Astrocyte (in vitro differentiated cells and primary cell): ENCODE measurements around the gene HPSE. TPM values are rescaled to one million over a fixed set of nuclear protein-coding genes. Genes with fewer than 3 reads are reported as not detected.

ENCODE experiments used
- DNase-seq: peaks from one replicate; pipeline ENCODE4 v3.0.0-alpha.2; 2010; ENCODE audit warnings: low read depth
- FAIRE-seq: peaks from 2 replicates; lab custom pipeline; 2011; peaks lifted over from hg19 to GRCh38; lab: Jason Lieb, UNC
- H2AFZ ChIP-seq: 2 replicates; pipeline ENCODE4 v1.6.0; 2012; ENCODE audit warnings: low read depth, low read length, inconsistent platforms
- H3K27ac ChIP-seq: 2 replicates; pipeline ENCODE4 v1.5.1; 2011; ENCODE audit warnings: low read depth, low read length, inconsistent platforms
- H3K27me3 ChIP-seq: 2 replicates; pipeline ENCODE4 v1.6.0; 2011; ENCODE audit warnings: low read length, inconsistent platforms; ENCODE audit not compliant: insufficient read depth
- H3K36me3 ChIP-seq: 2 replicates; pipeline ENCODE4 v1.5.1; 2011; ENCODE audit warnings: low read length, inconsistent platforms; ENCODE audit not compliant: insufficient read depth
- H3K4me1 ChIP-seq: 2 replicates; pipeline ENCODE4 v1.5.1; 2011; ENCODE audit warnings: low read length, inconsistent platforms; ENCODE audit not compliant: insufficient read depth
- H3K4me2 ChIP-seq: 2 replicates; pipeline ENCODE4 v1.6.0; 2012; ENCODE audit warnings: low read length, inconsistent platforms
- H3K4me3 ChIP-seq: 2 replicates; pipeline ENCODE4 v1.5.1; 2011; ENCODE audit warnings: low read depth, mild to moderate bottlenecking, low read length, inconsistent platforms; ENCODE audit not compliant: insufficient read depth
- H3K79me2 ChIP-seq: 2 replicates; pipeline ENCODE4 v1.6.0; 2012; ENCODE audit warnings: mild to moderate bottlenecking, low read length, inconsistent platforms; ENCODE audit not compliant: insufficient read depth
- H3K9ac ChIP-seq: 2 replicates; pipeline ENCODE4 v1.6.0; 2012; ENCODE audit warnings: mild to moderate bottlenecking, low read length, inconsistent platforms
- H3K9me3 ChIP-seq: 2 replicates; pipeline ENCODE4 v1.5.1; 2012; ENCODE audit warnings: low read depth, mild to moderate bottlenecking, low read length, inconsistent platforms; ENCODE audit not compliant: insufficient read depth
- H4K20me1 ChIP-seq: 2 replicates; pipeline ENCODE4 v1.6.0; 2012; ENCODE audit warnings: low read length, inconsistent platforms; ENCODE audit not compliant: insufficient read depth
- H3K27ac Mint-ChIP-seq: one replicate; pipeline ENCODE4 v1.8.0; 2021; ENCODE audit warnings: mild to moderate bottlenecking, mixed read lengths; ENCODE audit not compliant: unreplicated experiment
- H3K27me3 Mint-ChIP-seq: one replicate; pipeline ENCODE4 v1.8.0; 2021; ENCODE audit warnings: low read depth, mixed read lengths; ENCODE audit not compliant: unreplicated experiment
- H3K36me3 Mint-ChIP-seq: one replicate; pipeline ENCODE4 v1.8.0; 2021; ENCODE audit warnings: low read depth, mixed read lengths; ENCODE audit not compliant: unreplicated experiment
- H3K4me1 Mint-ChIP-seq: one replicate; pipeline ENCODE4 v1.8.0; 2021; ENCODE audit warnings: low read depth, mixed read lengths; ENCODE audit not compliant: unreplicated experiment
- H3K4me3 Mint-ChIP-seq: one replicate; pipeline ENCODE4 v1.8.0; 2021; ENCODE audit warnings: mild to moderate bottlenecking, moderate library complexity, mixed read lengths; ENCODE audit not compliant: unreplicated experiment
- H3K9me3 Mint-ChIP-seq: one replicate; pipeline ENCODE4 v1.8.0; 2021; ENCODE audit warnings: mild to moderate bottlenecking, mixed read lengths; ENCODE audit not compliant: unreplicated experiment
- EZH2 ChIP-seq: IDR thresholded peaks from 2 replicates; pipeline ENCODE4 v1.6.1; 2012; ENCODE audit warnings: mild to moderate bottlenecking, low read length, inconsistent platforms; ENCODE audit not compliant: insufficient read depth
- total RNA-seq: library from RNA; stranded (reverse); gene quantifications from 2 replicates; pipeline ENCODE4 v1.2.1, GENCODE V29; 2021
- TF ChIP-seq, protein P1 (sequence below): IDR thresholded peaks from 2 replicates; pipeline ENCODE4 v1.5.1; 2011; ENCODE audit warnings: low read depth, mild to moderate bottlenecking, inconsistent platforms, low read length, moderate library complexity; ENCODE audit not compliant: insufficient read depth

Gene HPSE
- total RNA-seq, 1 donor from 2014 or later, result 0.75 TPM

DNA sequence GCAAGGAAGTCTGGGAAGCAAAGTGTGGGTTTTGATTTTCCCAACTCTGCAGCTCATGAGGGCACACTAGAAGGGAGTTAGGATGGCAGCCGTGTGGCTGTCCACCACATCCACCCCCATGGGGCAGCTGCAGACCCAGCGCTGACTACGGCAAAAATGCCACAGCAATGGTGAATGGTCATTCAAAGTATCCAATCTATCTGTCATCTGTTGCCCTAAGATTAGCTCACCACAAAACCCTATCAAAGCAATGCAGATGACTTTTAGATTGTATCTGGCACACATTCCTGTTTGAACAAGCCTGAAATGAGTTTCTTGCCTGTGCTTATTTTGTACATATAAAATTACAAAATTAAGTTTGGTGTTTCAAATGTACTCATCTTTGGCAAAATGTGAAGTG lies 29.7 kb upstream of the HPSE start:
- no peaks in the 10 kb centered on the region for H3K4me1 ChIP-seq
- no peak overlapping the region for H3K9ac ChIP-seq
- Mint-ChIP-seq H3K4me3 (no peak overlapping the region), H3K9me3 (no peaks in the 10 kb centered on the region), H3K36me3 (no peaks in the 10 kb centered on the region), H3K27ac (no peak overlapping the region), H3K27me3 (peaks cover 5% of the 10 kb centered on the region), H3K4me1 (peaks cover 2% of the 10 kb centered on the region)
- H3K4me2 ChIP-seq, result no peak overlapping the region
- no peaks in the 10 kb centered on the region for H3K79me2 ChIP-seq
- H3K27me3 ChIP-seq, result no peaks in the 10 kb centered on the region
- no peak overlapping the region for H3K4me3 ChIP-seq
- no peak for DNase-seq
- H3K27ac ChIP-seq, result no peak overlapping the region
- no peaks in the 10 kb centered on the region for H3K36me3 ChIP-seq
- no peaks in the 10 kb centered on the region for H3K9me3 ChIP-seq
- H4K20me1 ChIP-seq, result no peaks in the 10 kb centered on the region
- no peak overlapping the region for H2AFZ ChIP-seq
- no peak for FAIRE-seq
- TF ChIP-seq EZH2, result no peak
- TF ChIP-seq, protein P1, sequence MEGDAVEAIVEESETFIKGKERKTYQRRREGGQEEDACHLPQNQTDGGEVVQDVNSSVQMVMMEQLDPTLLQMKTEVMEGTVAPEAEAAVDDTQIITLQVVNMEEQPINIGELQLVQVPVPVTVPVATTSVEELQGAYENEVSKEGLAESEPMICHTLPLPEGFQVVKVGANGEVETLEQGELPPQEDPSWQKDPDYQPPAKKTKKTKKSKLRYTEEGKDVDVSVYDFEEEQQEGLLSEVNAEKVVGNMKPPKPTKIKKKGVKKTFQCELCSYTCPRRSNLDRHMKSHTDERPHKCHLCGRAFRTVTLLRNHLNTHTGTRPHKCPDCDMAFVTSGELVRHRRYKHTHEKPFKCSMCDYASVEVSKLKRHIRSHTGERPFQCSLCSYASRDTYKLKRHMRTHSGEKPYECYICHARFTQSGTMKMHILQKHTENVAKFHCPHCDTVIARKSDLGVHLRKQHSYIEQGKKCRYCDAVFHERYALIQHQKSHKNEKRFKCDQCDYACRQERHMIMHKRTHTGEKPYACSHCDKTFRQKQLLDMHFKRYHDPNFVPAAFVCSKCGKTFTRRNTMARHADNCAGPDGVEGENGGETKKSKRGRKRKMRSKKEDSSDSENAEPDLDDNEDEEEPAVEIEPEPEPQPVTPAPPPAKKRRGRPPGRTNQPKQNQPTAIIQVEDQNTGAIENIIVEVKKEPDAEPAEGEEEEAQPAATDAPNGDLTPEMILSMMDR, result no peak

DNA sequence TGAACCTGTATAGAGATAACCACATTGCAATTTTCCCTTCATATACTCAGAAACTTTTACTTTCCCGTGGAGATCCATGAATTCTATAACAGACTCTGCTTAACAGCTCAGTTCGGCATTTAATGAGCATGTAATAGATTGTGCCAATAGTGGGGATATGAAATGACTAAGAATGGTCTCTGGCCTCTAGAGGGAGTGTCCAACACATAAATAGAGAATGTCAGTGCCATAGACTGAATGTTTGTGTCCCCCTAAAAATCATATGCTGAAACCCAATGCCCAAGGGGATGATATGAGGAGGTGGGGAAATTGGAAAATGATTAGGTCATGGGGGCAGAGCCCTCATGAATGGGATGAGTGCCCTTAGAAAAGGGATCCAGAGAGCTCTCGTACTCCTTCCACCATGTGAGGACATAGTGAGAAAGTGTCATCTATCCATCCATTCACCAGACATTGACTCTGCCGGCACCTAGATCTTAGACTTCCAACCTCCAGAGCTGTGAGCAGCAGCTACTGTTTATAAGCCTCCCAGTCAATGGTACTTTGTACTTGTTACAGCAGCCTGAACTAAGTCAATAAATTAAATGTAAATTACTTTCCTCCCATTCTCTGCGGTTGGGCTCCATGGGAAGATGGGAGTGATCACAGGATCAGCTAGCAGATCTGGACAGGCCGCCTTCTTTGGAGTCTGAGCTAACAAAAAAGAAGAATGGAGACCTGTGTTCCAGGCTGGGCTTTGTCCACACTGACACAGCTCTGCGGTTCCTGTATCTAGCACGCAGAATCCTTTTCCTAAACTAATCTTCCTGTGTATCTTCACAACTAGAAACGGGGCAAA lies 28.1 kb upstream of the HPSE start:
- Histone ChIP-seq H3K9ac (no peak overlapping the region), H3K27ac (no peak overlapping the region), H3K79me2 (no peaks in the 10 kb centered on the region), H3K27me3 (no peaks in the 10 kb centered on the region), H4K20me1 (no peaks in the 10 kb centered on the region), H3K4me2 (no peak overlapping the region), H2AFZ (peak overlapping the region; percentile 19), H3K36me3 (no peaks in the 10 kb centered on the region), H3K4me1 (peaks cover 7% of the 10 kb centered on the region), H3K4me3 (no peak overlapping the region), H3K9me3 (no peaks in the 10 kb centered on the region)
- H3K36me3 Mint-ChIP-seq, result no peaks in the 10 kb centered on the region
- H3K9me3 Mint-ChIP-seq, result no peaks in the 10 kb centered on the region
- H3K4me1 Mint-ChIP-seq, result peaks cover 7% of the 10 kb centered on the region
- TF ChIP-seq EZH2, result no peak
- TF ChIP-seq, protein P1, result peak; percentile 42
- no peak overlapping the region for H3K27ac Mint-ChIP-seq
- peak; percentile 47 for DNase-seq
- peaks cover 5% of the 10 kb centered on the region for H3K27me3 Mint-ChIP-seq
- FAIRE-seq, result no peak
- H3K4me3 Mint-ChIP-seq, result no peak overlapping the region
